HEK293 (cell line): ENCODE results near the gene FILIP1L.

ENCODE experiments used
- CTCF ChIA-PET: fragments of 350-600 bp; formaldehyde crosslinking; extraction: SDS; loops from one replicate; lab custom pipeline; 2021; ENCODE audit warnings: antibody characterized with exemption; lab: Yijun Ruan, JAX
- POLR2A ChIA-PET: fragments of 300-600 bp; formaldehyde crosslinking; extraction: SDS; loops from one replicate; lab custom pipeline; 2020; ENCODE audit warnings: antibody characterized with exemption, inconsistent platforms; lab: Yijun Ruan, JAX
- H3K27ac ChIP-seq: fragments of 200-500 bp; sonication (Bioruptor generic); 2 replicates; pipeline ENCODE4 v1.5.1; 2014; ENCODE audit warnings: low read depth, low read length, control low read depth, inconsistent platforms; ENCODE audit errors: extremely low read depth
- H3K36me3 ChIP-seq, 2 experiments: fragments of 200-500 bp in 1 of 2; sonication (Bioruptor generic) in 1 of 2; 1 replicate in 1 of 2; 2 replicates in 1 of 2; pipeline ENCODE4 v1.5.1; 2014 to 2017; ENCODE audit warnings: inconsistent platforms in 2 of 2, low read length in 2 of 2; ENCODE audit not compliant: control insufficient read depth in 2 of 2, insufficient read depth in 1 of 2
- H3K4me1 ChIP-seq: fragments of 200-500 bp; sonication (Bioruptor generic); 2 replicates; pipeline ENCODE4 v1.5.1; 2014; ENCODE audit warnings: mild to moderate bottlenecking, low read length, inconsistent platforms; ENCODE audit not compliant: control insufficient read depth, insufficient read depth
- H3K4me3 ChIP-seq: 2 replicates; pipeline ENCODE4 v1.5.1; 2011; ENCODE audit warnings: low read depth, mild to moderate bottlenecking, control low read depth, low read length, moderate library complexity
- H3K9me3 ChIP-seq: fragments of 200-500 bp; sonication (Bioruptor generic); 2 replicates; pipeline ENCODE4 v1.5.1; 2014; ENCODE audit warnings: low read depth, low read length, inconsistent platforms; ENCODE audit not compliant: control insufficient read depth, insufficient read depth
- FEZF1 ChIP-seq: fragments of 450-650 bp; formaldehyde crosslinking; IDR thresholded peaks from 2 replicates; pipeline ENCODE4 v1.5.1; 2016; ENCODE audit warnings: missing biosample characterization, missing genetic modification characterization
- IKZF3 ChIP-seq: fragments of 450-650 bp; IDR thresholded peaks from 2 replicates; pipeline ENCODE4 v1.5.0; 2018; ENCODE audit warnings: missing biosample characterization, mild to moderate bottlenecking, missing genetic modification characterization, moderate library complexity
- KLF16 ChIP-seq: fragments of 450-650 bp; formaldehyde crosslinking; IDR thresholded peaks from 2 replicates; pipeline ENCODE4 v1.5.1; 2017; ENCODE audit warnings: missing biosample characterization, missing genetic modification characterization
- OVOL3 ChIP-seq: fragments of 450-650 bp; formaldehyde crosslinking; IDR thresholded peaks from 2 replicates; pipeline ENCODE4 v1.5.1; 2016; ENCODE audit warnings: missing biosample characterization, missing genetic modification characterization
- ZBTB8A ChIP-seq: fragments of 450-650 bp; formaldehyde crosslinking; IDR thresholded peaks from 2 replicates; pipeline ENCODE4 v1.5.1; 2016; ENCODE audit warnings: missing biosample characterization, missing genetic modification characterization
- ZFP69B ChIP-seq: fragments of 450-650 bp; formaldehyde crosslinking; IDR thresholded peaks from 2 replicates; pipeline ENCODE4 v1.5.1; 2016; ENCODE audit warnings: missing biosample characterization, missing genetic modification characterization
- ZNF214 ChIP-seq: fragments of 450-650 bp; formaldehyde crosslinking; IDR thresholded peaks from 2 replicates; pipeline ENCODE4 v1.5.1; 2017; ENCODE audit warnings: missing biosample characterization, mild to moderate bottlenecking, missing genetic modification characterization, borderline replicate concordance
- ZNF221 ChIP-seq: fragments of 450-650 bp; formaldehyde crosslinking; IDR thresholded peaks from 2 replicates; pipeline ENCODE4 v1.5.1; 2017; ENCODE audit warnings: missing biosample characterization, missing genetic modification characterization, borderline replicate concordance
- ZNF223 ChIP-seq: fragments of 450-650 bp; formaldehyde crosslinking; IDR thresholded peaks from 2 replicates; pipeline ENCODE4 v1.5.1; 2016; ENCODE audit warnings: missing biosample characterization, missing genetic modification characterization
- ZNF266 ChIP-seq: fragments of 450-650 bp; formaldehyde crosslinking; IDR thresholded peaks from 2 replicates; pipeline ENCODE4 v1.5.1; 2016; ENCODE audit warnings: missing biosample characterization, missing genetic modification characterization, low read depth
- ZNF292 ChIP-seq: fragments of 450-650 bp; formaldehyde crosslinking; IDR thresholded peaks from 2 replicates; pipeline ENCODE4 v1.5.1; 2016; ENCODE audit warnings: low read depth, missing biosample characterization, missing genetic modification characterization, borderline replicate concordance
- ZNF366 ChIP-seq: fragments of 450-650 bp; formaldehyde crosslinking; conservative IDR thresholded peaks from 2 replicates; pipeline ENCODE4 v1.5.1; 2016; ENCODE audit warnings: missing biosample characterization, missing genetic modification characterization
- ZNF391 ChIP-seq: fragments of 450-650 bp; formaldehyde crosslinking; IDR thresholded peaks from 2 replicates; pipeline ENCODE4 v1.5.1; 2016; ENCODE audit warnings: low read depth, missing biosample characterization, missing genetic modification characterization, borderline replicate concordance
- TF ChIP-seq, protein P1 (sequence below): fragments of 450-650 bp; formaldehyde crosslinking; IDR thresholded peaks from 2 replicates; pipeline ENCODE4 v1.5.1; 2017; ENCODE audit warnings: missing biosample characterization, missing genetic modification characterization
- TF ChIP-seq, protein P2 (sequence below): fragments of 450-650 bp; formaldehyde crosslinking; IDR thresholded peaks from 2 replicates; pipeline ENCODE4 v1.5.1; 2016; ENCODE audit warnings: missing biosample characterization, missing genetic modification characterization
- TF ChIP-seq, protein P3 (sequence below): fragments of 450-650 bp; formaldehyde crosslinking; IDR thresholded peaks from 2 replicates; pipeline ENCODE4 v1.5.1; 2016; ENCODE audit warnings: missing biosample characterization, missing genetic modification characterization, borderline replicate concordance
- TF ChIP-seq, protein P4 (sequence below): fragments of 450-650 bp; formaldehyde crosslinking; IDR thresholded peaks from 2 replicates; pipeline ENCODE4 v1.5.1; 2016; ENCODE audit warnings: missing biosample characterization, missing genetic modification characterization

FILIP1L gene

DNA sequence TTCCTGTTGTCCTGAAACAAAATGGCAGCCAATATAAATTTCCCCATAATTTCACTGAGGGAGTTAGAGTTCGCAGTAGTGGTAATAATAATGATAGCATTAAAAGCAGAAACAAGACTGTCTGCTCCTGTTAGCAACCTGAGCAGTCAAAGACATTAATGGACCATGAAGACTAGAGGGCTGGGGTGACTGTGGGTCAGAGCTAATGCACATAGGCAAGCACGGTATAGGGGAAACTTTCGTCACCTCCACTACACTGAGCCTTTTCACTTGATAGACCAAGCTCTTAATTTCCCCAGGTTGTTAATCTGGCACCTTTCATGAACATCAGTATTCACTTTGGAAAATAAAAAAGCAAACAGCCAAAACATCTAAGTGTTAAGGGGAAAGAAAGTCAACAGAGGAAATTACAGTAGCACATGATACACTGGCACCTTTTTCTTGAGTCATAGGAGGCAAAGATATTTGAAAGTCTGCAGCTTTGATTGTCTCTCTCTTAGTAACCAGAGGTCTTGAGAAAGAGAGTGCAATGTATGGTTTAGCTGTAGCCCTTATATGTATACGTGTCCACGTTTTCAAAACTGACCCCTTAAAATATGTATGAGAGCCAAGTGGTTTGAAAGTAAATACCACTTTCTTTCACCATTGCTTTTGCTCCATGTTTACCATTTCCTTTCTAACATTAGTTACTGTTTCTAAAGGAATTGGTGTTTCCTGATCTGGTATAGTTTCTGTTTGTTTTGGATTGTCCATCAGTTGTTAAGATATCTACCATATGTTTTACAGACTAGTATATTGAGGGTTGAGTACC, 104.8 kb downstream of the FILIP1L start:
- H3K27ac ChIP-seq, result no peak overlapping the region
- ChIA-PET CTCF (no interaction called here), POLR2A (no interaction called here)
- TF ChIP-seq ZNF391 (no peak), FEZF1 (tag by site-specific recombination) (peak; percentile 17; the same call in 1 of the 2 replicates), ZBTB8A (tag by site-specific recombination) (no peak)
- H3K4me1 ChIP-seq, result peaks cover 3% of the 10 kb centered on the region
- H3K36me3 ChIP-seq, result no peaks in the 10 kb centered on the region
- no peaks in the 10 kb centered on the region for H3K9me3 ChIP-seq
- H3K4me3 ChIP-seq, result no peak overlapping the region

DNA sequence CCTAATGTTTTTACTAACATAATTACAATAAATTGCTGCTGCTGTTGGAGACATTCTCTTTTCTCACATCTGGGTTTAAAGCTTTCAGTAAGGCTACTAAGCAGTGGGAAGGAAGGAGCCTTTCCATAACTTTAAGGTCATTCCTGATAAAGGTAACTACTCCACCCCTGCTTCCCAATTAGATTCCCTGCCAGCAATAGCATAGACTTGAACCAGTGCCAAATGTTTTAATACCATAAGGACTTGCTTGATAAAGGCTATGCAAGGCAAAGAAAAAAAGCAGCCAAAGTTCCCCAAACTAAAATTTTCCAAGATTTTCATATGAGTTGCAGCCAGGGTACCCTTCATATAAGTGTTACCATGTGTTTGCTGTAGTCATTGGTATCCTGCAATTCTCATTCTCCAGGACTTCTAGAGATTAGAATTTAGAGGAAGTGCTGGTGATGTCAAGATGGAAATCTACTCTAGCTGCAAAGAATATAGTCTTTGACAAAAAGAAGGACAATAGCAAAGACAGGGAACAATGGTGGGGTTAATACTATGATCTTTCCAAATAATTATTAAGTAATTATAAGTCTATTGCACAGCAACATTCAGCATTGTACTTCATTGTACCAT, 106.1 kb downstream of the FILIP1L start:
- Histone ChIP-seq H3K4me1 (peaks cover 3% of the 10 kb centered on the region), H3K36me3 (no peaks in the 10 kb centered on the region), H3K4me3 (no peak overlapping the region), H3K9me3 (no peaks in the 10 kb centered on the region), H3K27ac (no peak overlapping the region)
- ChIA-PET CTCF (no interaction called here), POLR2A (no interaction called here)
- TF ChIP-seq ZFP69B (tag by site-specific recombination), result no peak
- no peak for TF ChIP-seq ZNF221 (tag by site-specific recombination)
- no peak for TF ChIP-seq KLF16
- TF ChIP-seq, protein P1, sequence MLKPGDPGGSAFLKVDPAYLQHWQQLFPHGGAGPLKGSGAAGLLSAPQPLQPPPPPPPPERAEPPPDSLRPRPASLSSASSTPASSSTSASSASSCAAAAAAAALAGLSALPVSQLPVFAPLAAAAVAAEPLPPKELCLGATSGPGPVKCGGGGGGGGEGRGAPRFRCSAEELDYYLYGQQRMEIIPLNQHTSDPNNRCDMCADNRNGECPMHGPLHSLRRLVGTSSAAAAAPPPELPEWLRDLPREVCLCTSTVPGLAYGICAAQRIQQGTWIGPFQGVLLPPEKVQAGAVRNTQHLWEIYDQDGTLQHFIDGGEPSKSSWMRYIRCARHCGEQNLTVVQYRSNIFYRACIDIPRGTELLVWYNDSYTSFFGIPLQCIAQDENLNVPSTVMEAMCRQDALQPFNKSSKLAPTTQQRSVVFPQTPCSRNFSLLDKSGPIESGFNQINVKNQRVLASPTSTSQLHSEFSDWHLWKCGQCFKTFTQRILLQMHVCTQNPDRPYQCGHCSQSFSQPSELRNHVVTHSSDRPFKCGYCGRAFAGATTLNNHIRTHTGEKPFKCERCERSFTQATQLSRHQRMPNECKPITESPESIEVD (tag by site-specific recombination), result no peak
- TF ChIP-seq OVOL3, result no peak
- TF ChIP-seq ZNF366 (tag by site-specific recombination), result no peak
- TF ChIP-seq ZNF223, result no peak
- TF ChIP-seq, protein P2, sequence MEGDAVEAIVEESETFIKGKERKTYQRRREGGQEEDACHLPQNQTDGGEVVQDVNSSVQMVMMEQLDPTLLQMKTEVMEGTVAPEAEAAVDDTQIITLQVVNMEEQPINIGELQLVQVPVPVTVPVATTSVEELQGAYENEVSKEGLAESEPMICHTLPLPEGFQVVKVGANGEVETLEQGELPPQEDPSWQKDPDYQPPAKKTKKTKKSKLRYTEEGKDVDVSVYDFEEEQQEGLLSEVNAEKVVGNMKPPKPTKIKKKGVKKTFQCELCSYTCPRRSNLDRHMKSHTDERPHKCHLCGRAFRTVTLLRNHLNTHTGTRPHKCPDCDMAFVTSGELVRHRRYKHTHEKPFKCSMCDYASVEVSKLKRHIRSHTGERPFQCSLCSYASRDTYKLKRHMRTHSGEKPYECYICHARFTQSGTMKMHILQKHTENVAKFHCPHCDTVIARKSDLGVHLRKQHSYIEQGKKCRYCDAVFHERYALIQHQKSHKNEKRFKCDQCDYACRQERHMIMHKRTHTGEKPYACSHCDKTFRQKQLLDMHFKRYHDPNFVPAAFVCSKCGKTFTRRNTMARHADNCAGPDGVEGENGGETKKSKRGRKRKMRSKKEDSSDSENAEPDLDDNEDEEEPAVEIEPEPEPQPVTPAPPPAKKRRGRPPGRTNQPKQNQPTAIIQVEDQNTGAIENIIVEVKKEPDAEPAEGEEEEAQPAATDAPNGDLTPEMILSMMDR (tag by site-specific recombination), result no peak
- no peak for TF ChIP-seq ZNF292 (tag by site-specific recombination)
- TF ChIP-seq, protein P3, sequence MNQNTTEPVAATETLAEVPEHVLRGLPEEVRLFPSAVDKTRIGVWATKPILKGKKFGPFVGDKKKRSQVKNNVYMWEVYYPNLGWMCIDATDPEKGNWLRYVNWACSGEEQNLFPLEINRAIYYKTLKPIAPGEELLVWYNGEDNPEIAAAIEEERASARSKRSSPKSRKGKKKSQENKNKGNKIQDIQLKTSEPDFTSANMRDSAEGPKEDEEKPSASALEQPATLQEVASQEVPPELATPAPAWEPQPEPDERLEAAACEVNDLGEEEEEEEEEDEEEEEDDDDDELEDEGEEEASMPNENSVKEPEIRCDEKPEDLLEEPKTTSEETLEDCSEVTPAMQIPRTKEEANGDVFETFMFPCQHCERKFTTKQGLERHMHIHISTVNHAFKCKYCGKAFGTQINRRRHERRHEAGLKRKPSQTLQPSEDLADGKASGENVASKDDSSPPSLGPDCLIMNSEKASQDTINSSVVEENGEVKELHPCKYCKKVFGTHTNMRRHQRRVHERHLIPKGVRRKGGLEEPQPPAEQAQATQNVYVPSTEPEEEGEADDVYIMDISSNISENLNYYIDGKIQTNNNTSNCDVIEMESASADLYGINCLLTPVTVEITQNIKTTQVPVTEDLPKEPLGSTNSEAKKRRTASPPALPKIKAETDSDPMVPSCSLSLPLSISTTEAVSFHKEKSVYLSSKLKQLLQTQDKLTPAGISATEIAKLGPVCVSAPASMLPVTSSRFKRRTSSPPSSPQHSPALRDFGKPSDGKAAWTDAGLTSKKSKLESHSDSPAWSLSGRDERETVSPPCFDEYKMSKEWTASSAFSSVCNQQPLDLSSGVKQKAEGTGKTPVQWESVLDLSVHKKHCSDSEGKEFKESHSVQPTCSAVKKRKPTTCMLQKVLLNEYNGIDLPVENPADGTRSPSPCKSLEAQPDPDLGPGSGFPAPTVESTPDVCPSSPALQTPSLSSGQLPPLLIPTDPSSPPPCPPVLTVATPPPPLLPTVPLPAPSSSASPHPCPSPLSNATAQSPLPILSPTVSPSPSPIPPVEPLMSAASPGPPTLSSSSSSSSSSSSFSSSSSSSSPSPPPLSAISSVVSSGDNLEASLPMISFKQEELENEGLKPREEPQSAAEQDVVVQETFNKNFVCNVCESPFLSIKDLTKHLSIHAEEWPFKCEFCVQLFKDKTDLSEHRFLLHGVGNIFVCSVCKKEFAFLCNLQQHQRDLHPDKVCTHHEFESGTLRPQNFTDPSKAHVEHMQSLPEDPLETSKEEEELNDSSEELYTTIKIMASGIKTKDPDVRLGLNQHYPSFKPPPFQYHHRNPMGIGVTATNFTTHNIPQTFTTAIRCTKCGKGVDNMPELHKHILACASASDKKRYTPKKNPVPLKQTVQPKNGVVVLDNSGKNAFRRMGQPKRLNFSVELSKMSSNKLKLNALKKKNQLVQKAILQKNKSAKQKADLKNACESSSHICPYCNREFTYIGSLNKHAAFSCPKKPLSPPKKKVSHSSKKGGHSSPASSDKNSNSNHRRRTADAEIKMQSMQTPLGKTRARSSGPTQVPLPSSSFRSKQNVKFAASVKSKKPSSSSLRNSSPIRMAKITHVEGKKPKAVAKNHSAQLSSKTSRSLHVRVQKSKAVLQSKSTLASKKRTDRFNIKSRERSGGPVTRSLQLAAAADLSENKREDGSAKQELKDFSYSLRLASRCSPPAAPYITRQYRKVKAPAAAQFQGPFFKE, result no peak
- TF ChIP-seq ZNF214 (tag by site-specific recombination), result no peak
- no peak for TF ChIP-seq IKZF3 (tag by site-specific recombination)
- TF ChIP-seq, protein P4, sequence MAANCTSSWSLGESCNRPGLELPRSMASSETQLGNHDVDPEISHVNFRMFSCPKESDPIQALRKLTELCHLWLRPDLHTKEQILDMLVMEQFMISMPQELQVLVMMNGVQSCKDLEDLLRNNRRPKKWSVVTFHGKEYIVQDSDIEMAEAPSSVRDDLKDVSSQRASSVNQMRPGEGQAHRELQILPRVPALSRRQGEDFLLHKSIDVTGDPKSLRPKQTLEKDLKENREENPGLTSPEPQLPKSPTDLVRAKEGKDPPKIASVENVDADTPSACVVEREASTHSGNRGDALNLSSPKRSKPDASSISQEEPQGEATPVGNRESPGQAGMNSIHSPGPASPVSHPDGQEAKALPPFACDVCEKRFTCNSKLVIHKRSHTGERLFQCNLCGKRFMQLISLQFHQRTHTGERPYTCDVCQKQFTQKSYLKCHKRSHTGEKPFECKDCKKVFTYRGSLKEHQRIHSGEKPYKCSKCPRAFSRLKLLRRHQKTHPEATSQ (tag by site-specific recombination), result no peak
- TF ChIP-seq ZNF266 (tag by site-specific recombination), result no peak
